OCI-LY1 (cell line): Measurements from ENCODE around the gene ZKSCAN3.
"Not testable (repeated sequence)": the region's sequence is repeated elsewhere in the genome, so short reads cannot be mapped to it uniquely, and the experiment has no call there.

ENCODE experiments used
- H2AFZ ChIP-seq: fragments of 200-600 bp; sonication (generic), shearing (Covaris generic); 2 replicates; pipeline ENCODE4 v1.6.0; 2014; ENCODE audit warnings: antibody characterized with exemption, mild to moderate bottlenecking, low read length
- H3F3A ChIP-seq: fragments of 200-600 bp; sonication (generic), shearing (Covaris generic); 2 replicates; pipeline ENCODE4 v1.6.0; 2014; ENCODE audit warnings: mild to moderate bottlenecking, antibody characterized with exemption, low read length, moderate library complexity; ENCODE audit not compliant: insufficient read depth
- H3K27ac ChIP-seq: fragments of 200-600 bp; sonication (generic); 2 replicates; pipeline ENCODE4 v1.5.1; 2014; ENCODE audit warnings: low read length, mixed run types, mild to moderate bottlenecking, low read depth; ENCODE audit not compliant: poor library complexity, severe bottlenecking
- H3K27me3 ChIP-seq: fragments of 200-600 bp; sonication (generic); 2 replicates; pipeline ENCODE4 v1.6.0; 2014; ENCODE audit warnings: antibody characterized with exemption, mild to moderate bottlenecking, low read length, moderate library complexity; ENCODE audit not compliant: insufficient read depth
- H3K36me3 ChIP-seq: fragments of 200-600 bp; sonication (generic); 2 replicates; pipeline ENCODE4 v1.6.1; 2014; ENCODE audit warnings: mild to moderate bottlenecking, antibody characterized with exemption, low read length, moderate library complexity, mixed read lengths; ENCODE audit not compliant: insufficient read depth
- H3K4me1 ChIP-seq: fragments of 200-600 bp; sonication (generic); 2 replicates; pipeline ENCODE4 v1.5.1; 2014; ENCODE audit warnings: mild to moderate bottlenecking, low read length, moderate library complexity; ENCODE audit not compliant: insufficient read depth, severe bottlenecking
- H3K4me2 ChIP-seq: fragments of 200-600 bp; sonication (generic), shearing (Covaris generic); 2 replicates; pipeline ENCODE4 v1.6.1; 2014; ENCODE audit warnings: low read length
- H3K4me3 ChIP-seq: fragments of 200-600 bp; sonication (generic); 2 replicates; pipeline ENCODE4 v1.5.1; 2014; ENCODE audit warnings: low read length, low read depth, mild to moderate bottlenecking, mixed read lengths; ENCODE audit not compliant: poor library complexity, severe bottlenecking
- H3K79me2 ChIP-seq: fragments of 200-600 bp; shearing (Covaris generic); 2 replicates; pipeline ENCODE4 v1.6.1; 2016; ENCODE audit warnings: mixed run types, low read length, mixed read lengths; ENCODE audit not compliant: insufficient read depth
- H3K9ac ChIP-seq: fragments of 200-600 bp; sonication (generic), shearing (Covaris generic); 2 replicates; pipeline ENCODE4 v1.6.1; 2014; ENCODE audit warnings: mild to moderate bottlenecking, low read length, mixed read lengths
- H3K9me2 ChIP-seq: fragments of 200-600 bp; sonication (generic), shearing (Covaris generic); 2 replicates; pipeline ENCODE4 v1.6.1; 2014; ENCODE audit warnings: low read depth, mild to moderate bottlenecking, low read length, mixed read lengths
- H3K9me3 ChIP-seq: fragments of 200-600 bp; shearing (Covaris generic); 2 replicates; pipeline ENCODE4 v1.6.1; 2014; ENCODE audit warnings: low read length, mixed read lengths
- H4K20me1 ChIP-seq: fragments of 200-600 bp; sonication (generic), shearing (Covaris generic); 2 replicates; pipeline ENCODE4 v1.6.0; 2016; ENCODE audit warnings: mild to moderate bottlenecking, low read length; ENCODE audit not compliant: insufficient read depth
- CTCF ChIP-seq: fragments of 200-600 bp; sonication (generic), shearing (Covaris generic); IDR thresholded peaks from 2 replicates; pipeline ENCODE4 v1.5.1; 2017; ENCODE audit warnings: mild to moderate bottlenecking, antibody characterized with exemption, low read length, moderate library complexity, mixed read lengths
- EZH2 ChIP-seq: fragments of 200-600 bp; sonication (generic), shearing (Covaris generic); IDR thresholded peaks from 2 replicates; pipeline ENCODE4 v1.8.0; 2017; ENCODE audit warnings: borderline replicate concordance, mixed run types, mild to moderate bottlenecking, antibody characterized with exemption, low read length, moderate library complexity, mixed read lengths

Gene ZKSCAN3

GRCh38 chr6:28311139-28311823, 38.5 kb upstream of the ZKSCAN3 start:
- Histone ChIP-seq H3K27ac (peak overlapping the region; percentile 58), H3K36me3 (no peaks in the 10 kb centered on the region), H3K4me1 (peaks cover 15% of the 10 kb centered on the region), H4K20me1 (no peaks in the 10 kb centered on the region), H3K4me2 (peak overlapping the region; percentile 15; the same call in 1 of the 2 replicates), H3K4me3 (no peak overlapping the region), H3F3A (no peaks in the 10 kb centered on the region), H3K9ac (no peak overlapping the region), H3K27me3 (no peaks in the 10 kb centered on the region), H3K79me2 (no peaks in the 10 kb centered on the region), H3K9me3 (no peaks in the 10 kb centered on the region), H3K9me2 (no peaks in the 10 kb centered on the region), H2AFZ (no peak overlapping the region)
- TF ChIP-seq CTCF, result no peak
- no peak for TF ChIP-seq EZH2

GRCh38 chr6:28312939-28313338, 36.8 kb upstream of the ZKSCAN3 start:
- no peak for TF ChIP-seq EZH2
- Histone ChIP-seq H3K79me2 (no peaks in the 10 kb centered on the region), H4K20me1 (no peaks in the 10 kb centered on the region), H3K4me1 (peaks cover 15% of the 10 kb centered on the region), H3F3A (no peaks in the 10 kb centered on the region), H3K4me2 (no peak overlapping the region), H3K9me3 (no peaks in the 10 kb centered on the region), H3K27me3 (no peaks in the 10 kb centered on the region), H3K9ac (no peak overlapping the region), H2AFZ (no peak overlapping the region), H3K4me3 (no peak overlapping the region), H3K9me2 (no peaks in the 10 kb centered on the region), H3K36me3 (no peaks in the 10 kb centered on the region), H3K27ac (no peak overlapping the region)

- Histone ChIP-seq H3K27me3 (no peaks in the 10 kb centered on the region), H2AFZ (no peak overlapping the region), H3K9ac (no peak overlapping the region), H3F3A (no peaks in the 10 kb centered on the region), H3K79me2 (no peaks in the 10 kb centered on the region), H3K27ac (no peak overlapping the region), H3K36me3 (no peaks in the 10 kb centered on the region), H3K4me1 (peaks cover 14% of the 10 kb centered on the region), H3K9me2 (no peaks in the 10 kb centered on the region), H3K4me2 (no peak overlapping the region), H3K9me3 (no peaks in the 10 kb centered on the region), H3K4me3 (no peak overlapping the region), H4K20me1 (no peaks in the 10 kb centered on the region)
- TF ChIP-seq CTCF (no peak), EZH2 (no peak)
Measured at GRCh38 chr6:28315628-28316027, 34.1 kb upstream of the ZKSCAN3 start.

GRCh38 chr6:28317866-28318265, 31.9 kb upstream of the ZKSCAN3 start:
- not testable (repeated sequence) for H3K9ac ChIP-seq, H3K4me1 ChIP-seq, H3K36me3 ChIP-seq, H2AFZ ChIP-seq, H4K20me1 ChIP-seq, H3K4me2 ChIP-seq, H3K27me3 ChIP-seq, H3F3A ChIP-seq, H3K9me2 ChIP-seq, H3K27ac ChIP-seq, H3K79me2 ChIP-seq, H3K9me3 ChIP-seq, H3K4me3 ChIP-seq
